Epithelial cell of prostate (primary cell): ENCODE results near the gene ST3GAL5.

Source experiments
- DNase-seq: peaks from one replicate; pipeline ENCODE4 v3.0.0-alpha.2; 2011; ENCODE audit warnings: low read depth, low spot score
- H3K27ac ChIP-seq: fragments of 450-650 bp; 2 replicates; pipeline ENCODE4 v1.5.1; 2017; ENCODE audit warnings: mild to moderate bottlenecking

The ST3GAL5 gene

DNA sequence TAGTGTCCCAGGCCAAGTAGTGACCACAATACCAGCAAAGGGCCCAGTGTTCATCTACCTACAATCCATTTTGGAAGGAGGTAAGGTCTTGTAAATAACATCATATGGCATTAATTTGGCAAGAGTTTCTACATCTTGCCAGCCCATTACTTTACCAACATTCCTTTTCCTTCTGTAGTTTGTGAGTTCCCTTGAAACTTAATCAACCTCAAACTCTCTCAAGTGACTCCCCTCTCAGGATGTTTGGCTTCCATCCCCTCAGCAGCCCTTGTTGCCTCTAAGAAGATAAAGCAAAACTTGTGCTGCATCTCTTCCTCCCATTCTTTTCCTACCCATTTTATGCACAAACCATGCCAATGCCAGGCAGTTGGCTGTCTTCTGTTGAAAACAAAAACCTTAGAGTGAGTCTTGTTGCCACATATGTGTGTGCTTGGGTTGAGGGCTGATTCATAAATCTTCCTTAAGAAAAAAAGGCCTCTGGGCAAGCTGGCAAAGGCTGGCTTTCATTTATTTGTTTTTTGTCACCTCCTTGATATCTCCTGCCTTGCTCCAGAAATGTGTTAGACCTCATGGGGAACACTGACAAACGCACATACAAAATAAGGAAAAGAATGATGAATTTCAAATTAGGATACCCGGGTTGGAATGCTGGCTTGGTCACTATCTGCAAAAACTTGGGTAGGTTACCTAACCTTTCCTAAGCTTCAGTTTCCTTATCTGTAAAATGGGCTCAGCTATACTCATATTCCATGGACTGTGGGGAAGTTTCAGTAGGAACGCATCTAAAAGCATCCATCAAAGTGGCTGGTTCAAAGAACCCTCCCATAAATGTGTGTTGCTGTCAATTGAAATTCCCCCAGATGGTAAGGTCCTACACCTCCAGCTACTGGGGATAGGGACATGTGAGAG lies 29.4 kb upstream of the ST3GAL5 start:
- H3K27ac ChIP-seq = no peak overlapping the region
- DNase-seq = peak; percentile 64

DNA sequence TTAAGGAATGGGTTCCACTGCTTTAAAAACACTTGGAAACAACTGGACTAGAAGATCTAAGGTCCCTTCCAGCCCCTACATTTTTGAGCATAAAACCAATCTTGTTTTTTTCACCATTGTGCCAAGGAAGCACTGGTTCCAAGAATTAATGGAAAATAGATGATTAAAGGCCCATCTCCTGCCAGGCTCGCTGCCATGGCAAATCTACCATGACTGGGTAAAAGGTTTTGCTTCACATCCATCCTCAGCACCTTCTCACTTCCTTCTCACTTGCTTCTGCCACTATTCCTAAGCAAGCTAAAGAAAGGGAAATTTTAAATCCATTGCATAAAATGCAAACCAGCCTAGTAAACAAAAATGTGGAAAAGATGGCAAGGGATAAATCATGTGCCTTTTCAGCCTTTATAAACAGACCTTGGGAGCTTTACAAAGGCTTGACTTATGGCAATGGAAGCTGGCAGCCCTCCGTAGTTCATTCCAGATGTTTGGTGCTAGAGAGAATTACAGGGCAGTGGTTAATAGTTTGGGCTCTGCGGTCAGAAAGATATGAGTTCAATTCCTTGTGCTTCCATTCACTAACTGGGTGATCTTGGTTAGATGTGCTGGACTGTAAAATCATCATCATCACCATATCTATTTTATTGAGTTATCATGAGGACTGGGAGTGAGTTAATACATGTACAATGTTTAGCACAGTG lies 27.0 kb upstream of the ST3GAL5 start:
- no peak overlapping the region for H3K27ac ChIP-seq
- DNase-seq = no peak

DNA sequence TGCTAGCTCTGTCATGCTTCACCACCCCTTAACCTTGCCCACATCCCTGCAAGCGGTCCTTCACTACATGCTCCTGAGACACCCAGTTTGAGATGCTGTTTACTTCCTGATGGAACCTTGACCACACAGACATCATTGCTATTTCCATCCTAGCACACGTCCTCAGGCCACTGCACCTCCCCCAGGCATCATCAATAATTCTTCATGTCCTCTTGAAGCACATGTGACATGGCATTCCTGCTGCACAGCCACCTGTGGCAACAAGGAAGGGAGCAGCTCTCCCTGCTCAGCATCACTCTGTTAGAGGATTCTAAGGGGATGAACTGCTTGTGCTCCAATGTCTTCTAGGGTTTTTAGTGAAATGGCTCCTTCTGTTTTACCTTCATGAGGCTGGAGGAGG lies 26.1 kb upstream of the ST3GAL5 start:
- no peak for DNase-seq
- H3K27ac ChIP-seq = no peak overlapping the region

DNA sequence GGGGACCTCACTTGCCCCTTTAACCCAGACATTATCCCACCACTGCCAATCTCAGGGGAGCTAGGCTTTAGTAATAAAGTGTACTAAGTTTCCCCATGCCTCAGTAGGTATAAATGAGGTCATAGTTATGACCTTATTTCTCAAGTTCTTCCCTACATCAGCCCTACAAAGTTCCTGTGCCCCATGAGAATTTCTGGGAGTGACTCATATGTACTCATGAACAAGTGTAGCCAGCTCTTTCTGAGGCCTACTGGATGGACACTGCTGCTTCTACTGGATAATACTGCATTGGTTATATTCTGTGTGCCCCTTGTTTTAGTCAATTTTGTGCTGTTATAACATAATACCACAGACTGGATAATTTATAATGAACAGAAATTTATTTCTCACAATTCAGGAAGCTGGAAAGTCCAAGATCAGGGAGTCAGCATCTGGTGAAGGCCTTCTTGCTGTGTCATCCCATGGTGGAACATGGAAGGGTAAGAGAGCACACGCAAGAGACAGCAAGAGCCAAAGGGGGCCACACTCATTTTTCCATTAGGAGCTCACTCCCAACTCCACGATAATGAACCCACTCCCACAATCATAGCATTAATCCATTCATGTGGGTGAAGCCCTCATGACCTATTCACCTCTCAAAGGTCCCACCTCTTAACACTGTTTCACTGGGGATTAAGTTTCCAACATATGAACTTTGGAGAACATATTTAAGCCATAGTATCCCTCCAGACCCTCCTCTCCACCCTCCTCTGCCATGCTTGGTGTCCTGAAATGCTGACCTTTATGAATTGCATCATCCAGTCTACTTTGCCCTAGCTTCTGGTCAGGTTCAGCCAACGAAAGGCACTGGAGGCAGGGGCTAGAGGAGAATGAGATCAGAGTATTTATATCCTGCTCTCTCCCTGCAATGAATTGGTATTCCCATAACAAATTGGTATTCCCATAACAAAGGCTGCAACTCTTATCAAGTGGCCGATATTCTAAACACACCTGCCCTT lies 25.4 kb upstream of the ST3GAL5 start:
- H3K27ac ChIP-seq = peak overlapping the region; percentile 98

DNA sequence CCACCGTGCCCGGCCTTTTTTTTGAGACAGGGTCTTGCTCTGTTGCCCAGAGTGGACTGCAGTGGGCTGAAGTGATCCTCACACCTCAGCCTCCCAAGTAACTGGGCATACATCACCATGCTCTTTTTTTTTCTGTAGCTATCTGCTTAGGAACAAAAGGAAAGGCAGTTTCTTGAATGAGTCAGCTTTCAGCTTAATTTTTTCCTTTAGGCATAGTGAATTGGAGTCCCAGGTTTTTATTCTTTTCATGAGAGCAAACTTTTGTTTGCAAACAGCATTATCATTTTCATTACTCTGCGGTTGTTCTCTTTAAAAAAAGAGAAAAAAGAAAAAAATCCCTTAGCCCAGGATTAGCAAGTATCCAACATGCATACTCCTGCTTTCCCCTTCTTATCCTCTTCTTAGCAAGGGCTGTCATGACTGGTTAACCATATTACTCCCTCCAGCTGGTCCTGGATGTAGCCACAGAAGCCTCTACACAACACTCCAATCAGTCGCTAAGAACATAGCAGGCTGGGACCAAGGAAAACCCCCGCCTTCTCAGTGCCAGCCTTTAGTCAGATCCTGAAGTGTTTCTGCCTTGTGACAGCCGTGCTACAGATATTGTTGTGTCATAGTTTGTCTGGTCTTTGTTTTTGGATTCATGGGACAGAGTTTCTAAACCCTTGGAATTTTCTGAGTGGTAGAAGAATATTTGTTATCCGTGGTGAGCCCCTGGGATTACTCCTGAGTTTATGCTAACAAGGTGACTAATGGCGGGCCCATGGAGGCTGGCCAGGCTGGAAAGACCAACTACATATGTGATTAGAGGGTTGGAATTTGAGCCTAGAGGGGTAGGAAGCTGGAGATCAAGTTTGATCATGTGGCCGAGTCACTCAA lies 23.3 kb upstream of the ST3GAL5 start:
- peak overlapping the region; percentile 98 for H3K27ac ChIP-seq
- DNase-seq = peak; percentile 96

More for the DNA sequence above, 25.4 kb upstream of the ST3GAL5 start:
- DNase-seq = peak; percentile 81

DNA sequence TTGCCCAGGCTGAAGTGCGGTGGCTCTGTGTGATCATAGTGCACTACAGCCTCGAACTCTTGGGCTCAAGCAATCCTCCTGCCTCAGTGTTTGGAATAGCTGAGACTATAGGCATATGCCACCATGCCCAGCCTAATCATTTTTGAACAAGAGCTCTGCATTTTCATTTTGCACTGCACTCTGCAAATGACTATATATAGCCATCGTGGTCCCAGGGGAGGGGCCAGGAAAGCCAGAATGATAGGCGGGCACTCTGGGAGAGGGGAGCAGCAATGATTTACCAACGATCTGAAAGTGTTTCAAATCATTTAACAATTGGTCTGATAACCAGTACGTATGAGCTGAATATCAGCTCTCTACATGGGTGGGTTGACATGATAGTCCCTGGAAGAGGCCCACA lies 22.3 kb upstream of the ST3GAL5 start:
- no peak for DNase-seq
- H3K27ac ChIP-seq = peak overlapping the region; percentile 98

DNA sequence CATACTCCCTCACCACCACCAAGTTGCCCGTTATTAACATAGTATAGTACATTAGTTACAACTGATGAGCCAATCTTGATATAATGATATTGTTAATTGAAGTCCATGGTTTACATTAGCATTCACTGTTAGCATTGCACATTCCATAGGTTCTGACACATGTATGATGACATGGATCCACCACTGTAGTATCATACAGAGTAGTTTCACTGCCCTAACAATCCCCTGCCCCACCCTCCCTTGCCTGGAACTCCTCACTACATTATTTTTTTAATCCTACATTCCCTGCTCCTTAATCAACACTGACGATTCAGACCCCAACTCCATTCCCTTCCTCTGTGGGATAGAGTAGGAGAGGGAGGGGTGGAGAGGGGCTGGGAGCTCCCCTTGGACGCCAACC lies 20.2 kb upstream of the ST3GAL5 start:
- H3K27ac ChIP-seq = peak overlapping the region; percentile 79
- DNase-seq = peak; percentile 77

DNA sequence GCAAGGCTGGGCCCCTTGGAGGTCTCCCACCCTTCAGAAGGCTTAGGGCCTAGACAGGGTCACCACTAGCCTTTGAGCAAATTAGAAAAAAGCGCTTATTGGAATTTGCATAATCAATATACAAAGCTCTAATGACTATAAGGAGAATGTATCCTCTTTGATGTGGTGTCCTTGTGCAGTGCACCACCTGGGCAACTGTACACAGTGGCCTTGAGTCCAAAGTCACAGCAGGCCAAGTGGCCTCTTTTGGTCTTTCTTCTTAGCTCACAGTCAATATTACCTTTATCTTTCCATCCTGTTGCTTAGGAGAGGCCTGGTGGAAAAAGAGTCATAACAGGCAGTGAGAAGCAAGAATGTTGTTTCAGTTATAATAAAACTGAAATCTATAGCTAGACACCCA lies 19.7 kb upstream of the ST3GAL5 start:
- peak overlapping the region; percentile 79 for H3K27ac ChIP-seq
- no peak for DNase-seq

DNA sequence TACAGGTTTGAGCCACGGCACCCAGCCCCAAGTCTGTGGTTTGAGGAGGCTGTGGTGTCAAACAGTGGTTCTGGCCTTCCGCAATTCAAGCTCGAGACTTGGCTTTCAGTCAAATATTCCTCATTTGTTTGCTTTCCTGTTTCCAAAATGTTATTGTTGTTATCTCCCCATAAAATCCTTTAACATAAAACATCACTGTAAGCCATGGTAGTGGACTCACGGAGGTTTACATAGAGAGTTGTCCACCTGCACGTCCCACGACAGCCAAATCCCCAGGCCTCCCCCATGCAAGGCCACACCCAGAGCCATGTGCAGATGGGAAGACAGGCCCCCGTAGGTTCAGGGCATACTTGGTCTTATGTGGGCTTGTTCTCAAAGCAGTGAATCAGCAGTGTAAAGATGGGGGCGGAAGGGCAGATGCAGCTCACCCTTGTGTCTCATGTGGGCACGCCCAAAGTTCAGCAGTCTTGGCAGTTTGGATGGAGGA lies 18.9 kb upstream of the ST3GAL5 start:
- DNase-seq = peak; percentile 97
- H3K27ac ChIP-seq = peak overlapping the region; percentile 79

DNA sequence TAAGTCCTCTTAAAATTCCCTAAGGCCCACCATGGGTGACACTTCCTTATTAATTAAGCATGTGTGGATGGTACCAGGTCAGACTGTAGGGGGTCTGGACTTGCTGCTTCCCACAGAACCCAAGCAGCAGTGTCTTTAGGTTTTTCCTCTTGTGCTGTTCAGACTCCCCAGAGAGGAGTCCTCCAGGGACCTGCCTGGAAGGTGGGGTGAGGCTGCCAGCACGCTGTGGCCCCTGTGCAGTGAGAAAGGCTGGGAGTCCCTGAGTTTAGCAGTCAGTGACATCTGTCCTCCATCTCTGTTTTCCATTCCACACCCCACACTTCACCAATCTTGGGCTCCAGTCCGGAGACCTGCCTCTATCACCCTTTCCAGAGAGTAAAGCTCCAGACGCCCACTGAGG lies 18.0 kb upstream of the ST3GAL5 start:
- peak overlapping the region; percentile 79 for H3K27ac ChIP-seq
- no peak for DNase-seq

DNA sequence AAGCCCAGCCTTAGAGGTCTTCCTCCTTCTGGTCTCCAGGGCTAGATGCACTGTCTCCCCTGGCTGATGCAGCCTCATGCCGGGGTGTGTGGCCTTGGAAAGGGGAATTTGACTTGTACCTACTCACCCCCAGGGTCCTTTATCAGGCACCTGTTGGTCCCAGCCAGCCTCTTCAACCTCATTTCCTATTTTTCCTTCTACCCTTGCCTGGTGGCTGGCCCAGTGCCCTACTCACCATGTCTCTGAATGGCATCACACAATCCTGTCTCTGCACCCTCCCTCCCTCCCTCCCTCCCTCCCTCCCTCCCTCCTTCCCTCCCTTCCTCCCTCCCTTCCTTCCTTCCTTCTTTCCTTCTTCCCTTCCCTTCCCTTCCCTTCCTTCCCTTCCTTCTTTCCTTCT lies 17.1 kb upstream of the ST3GAL5 start:
- no peak for DNase-seq
- no peak overlapping the region for H3K27ac ChIP-seq

DNA sequence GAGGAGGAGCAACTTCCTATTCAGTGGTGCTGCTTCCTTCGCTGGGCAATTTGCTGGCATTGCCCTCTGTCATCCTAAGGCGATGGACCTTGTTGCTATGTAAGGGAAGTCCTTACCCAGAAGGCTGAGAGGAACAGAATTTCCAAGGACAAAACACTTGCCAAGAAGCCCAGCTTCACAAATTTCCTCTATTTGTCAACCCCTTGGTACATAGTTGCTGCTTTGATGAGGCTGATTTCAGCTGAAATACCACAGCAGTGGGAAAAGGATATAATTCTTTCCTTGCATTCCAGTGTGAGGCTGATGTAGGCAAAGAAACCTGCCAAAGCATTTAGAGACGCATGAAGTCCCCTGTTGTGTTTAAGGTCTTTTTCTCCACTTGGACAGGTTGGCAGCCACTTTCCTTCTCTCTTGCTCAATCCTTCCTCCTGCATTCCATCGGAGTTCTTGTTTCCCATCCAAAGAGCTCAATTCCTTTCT lies 16.4 kb upstream of the ST3GAL5 start:
- H3K27ac ChIP-seq = no peak overlapping the region
- no peak for DNase-seq

DNA sequence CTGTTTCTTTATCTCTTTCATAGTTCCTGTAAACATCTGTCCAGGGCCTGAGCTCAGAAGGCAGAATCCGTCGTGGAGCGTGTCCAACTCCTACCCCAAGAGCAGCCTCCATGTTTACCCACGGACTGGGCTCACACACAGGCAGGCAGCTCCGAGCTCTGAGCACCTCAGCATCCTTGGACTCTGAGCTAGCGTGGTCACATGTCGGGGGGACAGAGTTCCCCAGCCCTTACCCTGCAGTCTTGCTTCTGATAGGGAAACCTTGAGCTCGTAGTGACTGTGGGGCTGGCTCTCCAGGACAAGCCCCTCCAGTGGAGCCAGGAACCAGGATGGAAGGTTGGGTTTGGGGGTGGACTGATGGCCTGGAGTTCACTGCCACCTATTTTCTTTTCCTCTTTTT lies 15.1 kb upstream of the ST3GAL5 start:
- H3K27ac ChIP-seq = no peak overlapping the region
- DNase-seq = no peak

DNA sequence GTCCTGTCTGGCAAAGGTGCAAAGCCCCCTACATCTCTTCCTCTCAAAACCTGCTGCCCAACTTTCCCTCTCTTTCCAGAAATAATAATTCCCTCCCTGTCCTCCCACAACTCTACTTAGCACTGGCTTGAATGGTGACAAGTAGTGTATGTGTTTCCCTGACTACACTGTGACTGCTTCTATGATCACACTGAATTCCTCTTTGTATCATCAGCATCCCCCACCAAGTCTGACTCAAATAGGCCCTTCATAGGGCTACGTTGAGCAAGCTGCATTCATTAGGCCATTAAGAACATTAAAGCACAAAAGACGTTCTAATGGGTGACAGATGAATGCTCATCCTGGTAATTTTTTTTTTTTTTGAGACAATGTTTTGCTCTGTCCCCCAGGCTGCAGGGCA lies 13.7 kb upstream of the ST3GAL5 start:
- DNase-seq = no peak
- H3K27ac ChIP-seq = no peak overlapping the region

DNA sequence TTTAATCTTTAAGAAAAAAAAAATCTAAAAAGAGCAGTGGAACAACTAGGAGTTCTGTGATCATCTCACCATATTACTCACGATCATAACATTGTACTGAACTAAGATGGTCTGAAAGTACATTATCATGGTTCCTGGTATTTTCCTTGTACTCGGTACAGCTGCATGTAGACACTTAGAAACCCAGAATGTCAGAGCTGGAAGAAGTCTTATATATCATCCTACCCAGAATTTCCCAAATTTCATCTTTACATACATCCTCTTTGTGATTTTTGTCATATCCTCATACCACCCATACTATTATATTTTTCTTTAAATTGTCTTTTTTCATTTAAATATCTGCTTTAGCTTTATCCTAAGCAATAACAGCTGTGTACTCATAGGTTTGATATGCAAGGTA lies 12.4 kb upstream of the ST3GAL5 start:
- H3K27ac ChIP-seq = no peak overlapping the region
- no peak for DNase-seq

DNA sequence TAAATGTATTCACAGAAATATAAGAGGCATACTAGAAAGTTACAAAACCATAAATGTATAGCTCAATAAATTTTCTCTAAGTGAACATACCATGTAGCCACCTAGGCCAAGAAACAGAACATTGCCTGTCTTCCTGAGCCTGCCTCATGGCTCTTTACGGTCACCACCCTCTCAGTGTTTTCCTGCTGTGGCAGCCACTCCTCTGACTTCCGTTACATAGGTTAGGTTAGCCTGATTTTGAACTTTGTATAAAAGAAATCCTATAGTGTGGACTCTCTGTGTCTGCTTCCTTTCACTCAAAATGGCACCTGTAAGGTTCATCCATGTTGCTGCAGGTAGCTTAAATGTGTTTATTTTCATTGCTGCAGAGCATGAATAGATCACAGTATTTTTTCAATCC lies 11.6 kb upstream of the ST3GAL5 start:
- no peak overlapping the region for H3K27ac ChIP-seq
- no peak for DNase-seq

DNA sequence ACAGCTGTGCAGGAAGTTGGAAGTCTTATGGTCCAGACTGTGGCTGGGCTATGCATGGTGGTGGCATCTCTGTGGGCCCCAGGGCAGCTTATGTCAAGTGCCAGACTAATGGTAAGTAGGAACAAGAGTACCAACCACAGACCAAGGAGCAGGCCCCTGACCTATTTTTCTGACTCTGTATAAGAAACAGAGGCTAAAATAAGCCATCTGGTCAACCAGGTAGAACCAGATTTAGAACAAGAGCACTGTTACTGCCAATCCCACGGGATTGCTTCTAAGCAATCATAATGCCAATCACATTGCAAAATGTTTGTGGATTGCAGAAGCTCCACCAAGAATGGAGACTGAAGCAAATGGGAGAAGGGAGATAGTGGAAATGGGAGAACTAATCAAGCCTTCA lies 11.1 kb upstream of the ST3GAL5 start:
- no peak for DNase-seq
- H3K27ac ChIP-seq = no peak overlapping the region

DNA sequence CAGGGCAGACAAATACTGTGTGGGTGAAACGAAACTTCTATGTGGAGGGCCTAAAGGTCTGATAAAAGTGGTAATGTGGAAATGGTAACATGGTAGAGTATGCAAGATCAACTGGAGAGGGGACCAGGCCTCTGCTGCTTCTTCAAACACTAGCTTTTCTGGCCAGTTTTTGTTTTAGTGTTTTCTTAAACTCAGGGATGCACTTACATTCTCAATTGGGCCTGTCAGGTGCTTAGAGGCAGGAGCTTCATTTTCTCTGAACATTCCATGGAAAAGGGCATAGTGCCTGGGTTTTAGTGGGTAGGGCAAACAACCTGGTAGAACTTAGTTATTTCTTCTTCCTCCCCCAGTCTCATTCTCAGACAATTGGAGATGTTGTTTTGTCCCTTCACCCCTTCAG lies 10.5 kb upstream of the ST3GAL5 start:
- no peak for DNase-seq
- H3K27ac ChIP-seq = no peak overlapping the region

DNA sequence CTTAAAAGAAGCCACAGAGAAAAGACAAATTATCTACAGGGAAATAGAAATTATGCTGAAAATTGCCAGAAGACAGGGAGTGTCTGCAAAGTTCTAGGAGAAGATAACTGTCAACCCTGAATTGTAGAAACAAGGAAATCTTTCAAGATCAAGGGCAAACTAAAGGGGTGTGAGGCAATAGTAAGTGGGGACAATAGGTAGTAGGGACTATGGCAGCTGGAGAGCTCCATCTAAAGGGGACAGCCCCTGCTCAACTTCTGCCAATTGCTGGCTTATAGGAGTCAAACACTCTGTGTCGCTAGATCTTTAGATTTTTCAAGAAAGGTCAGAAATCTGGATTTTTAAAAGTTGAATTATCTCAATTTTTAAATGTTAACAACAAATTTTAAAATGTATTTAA lies 10.1 kb upstream of the ST3GAL5 start:
- no peak overlapping the region for H3K27ac ChIP-seq
- DNase-seq = no peak
